ENCODE data around the gene BTBD16.

DNA sequence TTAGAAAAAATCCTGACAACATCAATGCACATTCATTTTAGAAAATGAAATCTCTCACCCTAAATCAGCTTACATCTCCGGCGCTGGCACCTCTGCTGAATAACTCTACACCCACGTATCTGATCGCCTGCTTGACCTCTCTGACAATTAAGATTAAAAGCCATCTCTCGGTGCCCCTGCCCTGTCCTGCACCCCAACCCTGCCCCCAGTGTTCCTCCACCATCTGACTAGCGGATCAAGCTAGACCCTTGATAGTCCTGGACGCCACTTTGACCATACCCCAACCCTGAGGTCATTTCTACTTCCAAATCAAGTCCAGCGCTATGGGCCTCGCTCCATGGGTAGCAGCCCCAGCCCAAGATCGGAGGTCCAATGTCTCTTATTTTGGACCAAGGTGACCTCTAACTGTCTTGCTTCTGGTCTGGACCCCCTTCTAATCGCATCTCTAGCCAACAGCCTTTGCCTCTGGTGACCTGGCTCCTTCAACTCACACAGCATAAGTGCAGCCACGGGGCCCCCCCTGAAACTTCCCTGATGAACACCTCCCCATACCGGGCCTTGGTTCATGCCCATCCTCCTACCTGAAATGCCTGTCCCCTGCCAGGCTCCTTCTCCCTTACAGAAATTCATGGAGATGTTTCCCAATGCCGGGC is 28.5 kb downstream of the BTBD16 start:
- TF ChIP-seq POLR2A (IDR thresholded peaks at IDR 0.05), result no peak
- TF ChIP-seq, protein P1, sequence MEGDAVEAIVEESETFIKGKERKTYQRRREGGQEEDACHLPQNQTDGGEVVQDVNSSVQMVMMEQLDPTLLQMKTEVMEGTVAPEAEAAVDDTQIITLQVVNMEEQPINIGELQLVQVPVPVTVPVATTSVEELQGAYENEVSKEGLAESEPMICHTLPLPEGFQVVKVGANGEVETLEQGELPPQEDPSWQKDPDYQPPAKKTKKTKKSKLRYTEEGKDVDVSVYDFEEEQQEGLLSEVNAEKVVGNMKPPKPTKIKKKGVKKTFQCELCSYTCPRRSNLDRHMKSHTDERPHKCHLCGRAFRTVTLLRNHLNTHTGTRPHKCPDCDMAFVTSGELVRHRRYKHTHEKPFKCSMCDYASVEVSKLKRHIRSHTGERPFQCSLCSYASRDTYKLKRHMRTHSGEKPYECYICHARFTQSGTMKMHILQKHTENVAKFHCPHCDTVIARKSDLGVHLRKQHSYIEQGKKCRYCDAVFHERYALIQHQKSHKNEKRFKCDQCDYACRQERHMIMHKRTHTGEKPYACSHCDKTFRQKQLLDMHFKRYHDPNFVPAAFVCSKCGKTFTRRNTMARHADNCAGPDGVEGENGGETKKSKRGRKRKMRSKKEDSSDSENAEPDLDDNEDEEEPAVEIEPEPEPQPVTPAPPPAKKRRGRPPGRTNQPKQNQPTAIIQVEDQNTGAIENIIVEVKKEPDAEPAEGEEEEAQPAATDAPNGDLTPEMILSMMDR (IDR thresholded peaks at IDR 0.05), result no peak
